ENCODE data around the gene FPGS. TPM values are rescaled to one million over a fixed set of nuclear protein-coding genes. Genes with fewer than 3 reads are reported as not detected.
"Not testable (repeated sequence)": the region's sequence is repeated elsewhere in the genome, so short reads cannot be mapped to it uniquely, and the experiment has no call there.

Gene FPGS, protein sequence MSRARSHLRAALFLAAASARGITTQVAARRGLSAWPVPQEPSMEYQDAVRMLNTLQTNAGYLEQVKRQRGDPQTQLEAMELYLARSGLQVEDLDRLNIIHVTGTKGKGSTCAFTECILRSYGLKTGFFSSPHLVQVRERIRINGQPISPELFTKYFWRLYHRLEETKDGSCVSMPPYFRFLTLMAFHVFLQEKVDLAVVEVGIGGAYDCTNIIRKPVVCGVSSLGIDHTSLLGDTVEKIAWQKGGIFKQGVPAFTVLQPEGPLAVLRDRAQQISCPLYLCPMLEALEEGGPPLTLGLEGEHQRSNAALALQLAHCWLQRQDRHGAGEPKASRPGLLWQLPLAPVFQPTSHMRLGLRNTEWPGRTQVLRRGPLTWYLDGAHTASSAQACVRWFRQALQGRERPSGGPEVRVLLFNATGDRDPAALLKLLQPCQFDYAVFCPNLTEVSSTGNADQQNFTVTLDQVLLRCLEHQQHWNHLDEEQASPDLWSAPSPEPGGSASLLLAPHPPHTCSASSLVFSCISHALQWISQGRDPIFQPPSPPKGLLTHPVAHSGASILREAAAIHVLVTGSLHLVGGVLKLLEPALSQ
- total RNA-seq: 100 to 1,000 TPM; 155 to 158 TPM
- polyA plus RNA-seq: 10 to 100 TPM; 51.7 to 54.8 (median 53.4) TPM
- 74.8 to 126 (median 93.4) reads per million in 6 experiments for total RNA-seq

DNA sequence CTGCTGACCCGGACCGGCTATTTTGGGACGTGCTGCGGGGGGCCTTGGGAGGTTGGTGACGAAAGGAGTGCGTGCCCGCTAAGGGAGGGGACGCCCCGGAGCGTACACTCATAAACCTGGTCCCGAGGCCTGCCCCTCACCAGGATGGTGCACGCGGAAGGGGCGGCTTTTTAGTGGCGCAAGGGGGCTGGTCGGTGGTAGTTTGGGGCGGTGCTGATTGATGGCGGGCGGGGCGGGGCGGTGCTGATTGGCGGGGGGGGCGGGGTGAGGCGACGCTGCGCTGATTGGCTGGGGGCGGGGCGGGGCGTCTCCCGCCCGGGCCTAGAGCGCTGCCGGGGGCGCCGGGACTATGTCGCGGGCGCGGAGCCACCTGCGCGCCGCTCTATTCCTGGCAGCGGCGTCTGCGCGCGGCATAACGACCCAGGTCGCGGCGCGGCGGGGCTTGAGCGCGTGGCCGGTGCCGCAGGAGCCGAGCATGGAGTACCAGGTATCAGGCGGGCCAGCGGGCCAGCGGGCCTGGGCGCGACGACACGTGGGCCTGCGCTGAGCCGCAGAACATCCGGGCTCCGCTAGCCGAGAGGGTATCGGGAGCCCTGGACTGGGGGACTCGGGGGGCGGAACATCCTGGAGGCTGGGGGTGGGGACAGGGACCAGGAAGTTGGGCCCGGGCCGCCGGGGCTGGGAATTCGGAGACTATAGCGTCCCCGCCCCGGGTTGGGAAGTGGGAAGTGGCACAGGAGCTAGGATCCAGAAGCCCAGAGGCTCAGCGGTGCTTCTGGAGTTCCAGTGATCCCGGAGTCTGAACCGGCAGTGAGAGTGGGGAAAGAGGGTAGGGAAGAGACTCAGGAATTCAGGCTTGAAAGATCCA lies at the start of gene FPGS:
TSS of gene FPGS (plus strand) at position 307 of the 868 bp plus-strand sequence. CDS start at position 350, 43 bp downstream.
- Mint-ChIP-seq H3K27ac (peak within 1 kb of the TSS; percentile 84 to 97 (median 94)), H3K4me3 (peak within 1 kb of the TSS; percentile 87 to 97 (median 94)), H3K27me3 (no peaks in the 10 kb centered on the region), H3K4me1 (peaks cover 4 to 47% (median 35%) of the 10 kb centered on the region in 4 donors), H3K9me3 (no peaks in the 10 kb centered on the region), H3K36me3 (peaks cover 0 to 29% (median 0%) of the 10 kb centered on the region in 3 donors)
- POLR2A ChIA-PET: interaction anchor here (0.6 to 6.2 kb wide), 12 partner anchors 9 to 118 kb away, joined by 3 to 46 read pairs (median 4); partner anchors contain the start of genes CDK9, ST6GALNAC4 and TOR2A
- peak; percentile 82 to 89 for ATAC-seq
- DNase-seq: peak; percentile 70 to 91 (median 84)

DNA sequence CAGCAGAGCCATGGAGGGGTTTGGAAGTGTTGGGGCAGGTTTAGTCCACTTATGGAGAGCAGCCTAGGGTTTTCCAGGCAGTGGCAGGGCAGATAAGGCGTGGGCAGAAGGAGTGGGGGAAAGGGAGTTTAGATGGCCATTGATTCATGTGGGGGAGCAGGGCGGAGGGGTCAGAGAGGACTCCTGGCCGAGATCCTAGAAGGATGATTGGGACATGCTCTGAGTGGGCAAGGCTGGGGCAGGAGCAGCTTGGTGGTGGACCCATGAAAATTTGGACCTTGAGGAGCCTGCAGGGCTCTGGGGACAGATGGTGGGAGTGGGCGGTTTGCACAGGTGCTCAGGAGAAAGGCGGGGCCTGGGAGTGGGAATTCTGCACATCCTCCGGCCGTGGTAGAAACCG lies 49.5 kb upstream of the FPGS start:
- no peaks in the 10 kb centered on the region for H3K27me3 Mint-ChIP-seq
- peaks cover 0 to 39% (median 5%) of the 10 kb centered on the region in 3 donors for H3K36me3 Mint-ChIP-seq
- no peaks in the 10 kb centered on the region for H3K9me3 Mint-ChIP-seq
- H3K27ac Mint-ChIP-seq: peak overlapping the region in 5 of 10 donors; percentile 39 to 76 (median 62)
- H3K4me3 Mint-ChIP-seq: no peak overlapping the region
- H3K4me1 Mint-ChIP-seq: peaks cover 14 to 36% (median 19%) of the 10 kb centered on the region in 4 donors
- ATAC-seq (no peak), DNase-seq (no peak)
- POLR2A ChIA-PET: interaction anchor here (0.5 to 1.8 kb wide), 2 partner anchors 18 to 31 kb away, joined by 4 to 6 read pairs; no protein-coding TSS in a partner anchor

DNA sequence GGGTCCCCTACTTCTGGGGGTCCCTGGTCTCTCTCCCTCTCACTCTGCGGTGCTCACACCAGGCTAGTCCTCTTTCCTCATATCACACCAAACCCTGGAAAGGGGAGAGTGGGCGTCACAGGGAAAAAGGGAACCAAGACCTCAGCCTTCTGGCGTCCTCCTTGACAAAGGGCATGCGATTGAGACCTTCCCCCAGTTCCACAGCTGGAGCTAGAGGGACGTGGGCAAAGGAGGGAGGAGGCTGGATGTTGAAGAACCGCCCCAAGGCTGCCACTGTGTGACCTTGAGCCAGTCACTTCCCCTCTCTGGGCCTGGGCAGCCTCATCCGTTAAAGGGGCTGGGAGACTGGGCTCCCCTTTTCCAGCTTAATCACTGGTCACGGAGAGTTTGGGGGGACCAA lies 49.1 kb upstream of the FPGS start:
- no peaks in the 10 kb centered on the region for H3K9me3 Mint-ChIP-seq
- peaks cover 0 to 37% (median 5%) of the 10 kb centered on the region in 3 donors for H3K36me3 Mint-ChIP-seq
- H3K27ac Mint-ChIP-seq: peak overlapping the region in 3 of 10 donors; percentile 36 to 43 (median 40)
- ATAC-seq: no peak
- no peak for DNase-seq
- POLR2A ChIA-PET: interaction anchor here (0.5 to 1.8 kb wide), 2 partner anchors 17 to 31 kb away, joined by 4 to 6 read pairs; no protein-coding TSS in a partner anchor
- H3K4me3 Mint-ChIP-seq: no peak overlapping the region
- no peaks in the 10 kb centered on the region for H3K27me3 Mint-ChIP-seq
- H3K4me1 Mint-ChIP-seq: peaks cover 13 to 34% (median 20%) of the 10 kb centered on the region in 4 donors

GRCh38 chr9:127754099-127755060 lies 48.3 kb upstream of the FPGS start:
- no peak overlapping the region for H3K4me3 Mint-ChIP-seq
- DNase-seq (no peak), ATAC-seq (no peak)
- peak overlapping the region in 1 of 10 donors; percentile 43 for H3K27ac Mint-ChIP-seq
- no peaks in the 10 kb centered on the region for H3K9me3 Mint-ChIP-seq
- H3K36me3 Mint-ChIP-seq: peaks cover 0 to 37% (median 5%) of the 10 kb centered on the region in 3 donors
- POLR2A ChIA-PET: interaction anchor here (0.7 to 1.8 kb wide), 2 partner anchors 17 to 31 kb away, joined by 3 to 6 read pairs; partner anchors contain the start of gene CDK9
- peaks cover 16 to 33% (median 22%) of the 10 kb centered on the region in 4 donors for H3K4me1 Mint-ChIP-seq
- no peaks in the 10 kb centered on the region for H3K27me3 Mint-ChIP-seq

DNA sequence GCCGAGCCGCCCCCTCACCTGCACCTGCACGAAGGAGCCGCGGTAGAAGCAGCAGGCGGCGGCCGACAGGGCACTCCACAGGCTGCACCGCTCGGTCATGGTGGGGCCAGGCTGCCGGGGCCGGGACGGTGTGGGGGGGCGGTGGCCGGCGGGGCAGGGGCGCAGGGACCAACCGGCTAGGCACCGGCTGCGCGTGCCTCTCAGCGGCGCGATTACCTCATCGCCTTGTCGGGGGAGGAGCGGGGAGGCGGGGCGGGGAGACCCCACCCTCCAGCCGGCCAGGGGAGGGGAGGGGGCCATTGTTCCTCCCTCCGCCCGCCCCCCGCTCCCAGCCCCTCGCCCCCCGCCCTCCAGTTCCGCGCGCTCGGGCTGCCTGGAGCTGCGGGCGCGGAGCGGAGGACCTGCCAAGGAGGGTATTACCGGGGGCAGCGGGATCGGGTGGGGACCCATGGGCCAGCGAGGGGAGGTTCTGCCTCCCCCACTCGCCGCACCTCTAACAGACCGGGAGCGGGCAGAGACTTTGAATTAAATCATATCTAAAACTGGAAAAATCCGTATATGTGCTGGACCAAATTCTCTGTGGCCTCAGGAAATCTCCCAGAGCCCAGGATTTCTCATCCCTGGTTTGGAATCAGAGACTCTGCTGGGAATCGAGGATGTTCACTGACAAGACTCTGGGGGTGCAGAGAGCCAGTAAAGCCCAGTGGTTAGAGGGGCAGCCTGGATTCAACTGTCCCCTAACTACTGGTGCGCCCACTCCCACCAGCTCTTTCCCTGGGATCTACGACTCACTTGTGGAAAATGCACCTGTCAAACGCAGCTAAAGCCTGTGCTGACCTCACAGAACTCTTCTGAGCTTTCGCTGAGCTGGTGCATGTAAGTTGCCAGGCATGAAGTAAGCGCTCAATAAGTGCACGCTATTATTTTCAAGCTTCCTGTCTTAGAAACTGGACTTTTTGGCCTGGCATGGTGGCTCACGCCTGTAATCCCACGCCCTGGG lies 47.3 kb upstream of the FPGS start:
- DNase-seq: no peak
- no peak overlapping the region for H3K4me3 Mint-ChIP-seq
- POLR2A ChIA-PET: interaction anchor here (0.6 to 0.8 kb wide), 2 partner anchors 15 to 16 kb away, joined by 3 read pairs; no protein-coding TSS in a partner anchor
- H3K27me3 Mint-ChIP-seq: no peaks in the 10 kb centered on the region
- peaks cover 0 to 34% (median 3%) of the 10 kb centered on the region in 3 donors for H3K36me3 Mint-ChIP-seq
- H3K27ac Mint-ChIP-seq: peak overlapping the region in 1 of 10 donors; percentile 43
- no peaks in the 10 kb centered on the region for H3K9me3 Mint-ChIP-seq
- peaks cover 15 to 31% (median 20%) of the 10 kb centered on the region in 4 donors for H3K4me1 Mint-ChIP-seq
- no peak for ATAC-seq

GRCh38 chr9:127756233-127756632 lies 46.4 kb upstream of the FPGS start:
- H3K27me3 Mint-ChIP-seq: no peaks in the 10 kb centered on the region

GRCh38 chr9:127756776-127757175 lies 45.9 kb upstream of the FPGS start:
- not testable (repeated sequence) for H3K4me3 Mint-ChIP-seq, ATAC-seq, H3K9me3 Mint-ChIP-seq, DNase-seq, H3K27me3 Mint-ChIP-seq
- POLR2A ChIA-PET: interaction anchor here (1.1 to 1.7 kb wide), 2 partner anchors 9 to 13 kb away, joined by 3 to 5 read pairs; no protein-coding TSS in a partner anchor
- Mint-ChIP-seq H3K27ac (peak overlapping the region in 1 of 10 donors; percentile 51), H3K4me1 (peaks cover 10 to 26% (median 13%) of the 10 kb centered on the region in 4 donors), H3K36me3 (peaks cover 0 to 29% (median 0%) of the 10 kb centered on the region in 3 donors)

More at GRCh38 chr9:127756233-127756632, 46.4 kb upstream of the FPGS start:
- peaks cover 0 to 31% (median 0%) of the 10 kb centered on the region in 3 donors for H3K36me3 Mint-ChIP-seq
- H3K9me3 Mint-ChIP-seq: no peaks in the 10 kb centered on the region
- H3K27ac Mint-ChIP-seq: no peak overlapping the region
- H3K4me1 Mint-ChIP-seq: peaks cover 15 to 30% (median 16%) of the 10 kb centered on the region in 4 donors
- ATAC-seq: no peak
- DNase-seq: no peak
- POLR2A ChIA-PET: interaction anchor here (0.7 to 1.7 kb wide), 3 partner anchors 10 to 21 kb away, joined by 3 to 5 read pairs (median 4); no protein-coding TSS in a partner anchor
- H3K4me3 Mint-ChIP-seq: no peak overlapping the region

DNA sequence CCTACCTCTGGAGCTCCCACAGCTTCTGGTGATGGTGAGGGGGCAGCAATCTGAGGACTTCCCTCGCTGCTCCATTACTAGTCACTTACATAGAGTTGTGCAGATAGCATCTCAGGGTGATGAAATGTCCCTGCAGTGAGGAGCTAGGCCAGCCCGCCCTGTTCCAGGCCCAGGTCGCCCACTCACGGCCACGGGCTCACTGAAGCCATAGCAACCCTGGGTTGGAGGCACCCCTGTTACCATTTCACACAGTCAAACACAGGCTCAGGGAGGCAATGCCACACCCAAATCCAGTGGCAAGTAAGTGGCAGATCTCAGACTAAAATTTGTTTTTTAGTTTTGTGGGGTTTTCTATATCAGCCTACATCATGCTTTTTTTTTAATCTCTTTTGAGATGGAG lies 43.8 kb upstream of the FPGS start:
- Mint-ChIP-seq H3K36me3 (peaks cover 0 to 36% (median 3%) of the 10 kb centered on the region in 3 donors), H3K27me3 (no peaks in the 10 kb centered on the region), H3K27ac (peak overlapping the region in 9 of 10 donors; percentile 27 to 74 (median 60)), H3K9me3 (no peaks in the 10 kb centered on the region), H3K4me3 (no peak overlapping the region), H3K4me1 (peaks cover 14 to 32% (median 24%) of the 10 kb centered on the region in 4 donors)
- POLR2A ChIA-PET: interaction anchor here (0.8 to 1.4 kb wide), 2 partner anchors 14 to 24 kb away, joined by 3 to 5 read pairs; no protein-coding TSS in a partner anchor
- ATAC-seq (no peak), DNase-seq (no peak)

GRCh38 chr9:127761061-127761460 lies 41.6 kb upstream of the FPGS start:
- Mint-ChIP-seq H3K9me3 (no peaks in the 10 kb centered on the region), H3K36me3 (peaks cover 0 to 54% (median 6%) of the 10 kb centered on the region in 3 donors), H3K4me3 (no peak overlapping the region), H3K27me3 (no peaks in the 10 kb centered on the region), H3K27ac (peak overlapping the region in 4 of 10 donors; percentile 29 to 69 (median 49)), H3K4me1 (peaks cover 22 to 51% (median 44%) of the 10 kb centered on the region in 4 donors)
- no peak for DNase-seq
- ATAC-seq: no peak
- POLR2A ChIA-PET: interaction anchor here (1.0 to 12.1 kb wide), 2 partner anchors 13 to 21 kb away, joined by 3 to 237 read pairs; partner anchors contain the start of genes CDK9 and SH2D3C

All from naive thymus-derived CD8-positive, alpha-beta T cell (primary cell).